Tibial nerve (tissue), 4 donors: ENCODE data around the gene TRIM17. TPM values are rescaled to one million over a fixed set of nuclear protein-coding genes. Genes with fewer than 3 reads are reported as not detected.
A peak's percentile ranks its signal among the peaks of the same experiment; 100 is the strongest.

ENCODE experiments used
- DNase-seq, 2 donors: peaks; one replicate each; pipeline ENCODE4 v3.0.0-alpha.2; 2019; ENCODE audit warnings: low spot score in 2 of 2
- H3K27ac ChIP-seq, 4 donors: fragments of 200-600 bp; sonication (generic) in 3 of 4; one replicate each; pipeline ENCODE4 v1.5.1; 2017 to 2019; ENCODE audit warnings: mild to moderate bottlenecking in 1 of 4
- H3K27me3 ChIP-seq, 2 donors: fragments of 200-600 bp; sonication (generic) in 1 of 2; one replicate each; pipeline versions ENCODE4 v1.5.1 to v1.6.0; 2017 to 2019
- H3K36me3 ChIP-seq, 3 donors: fragments of 200-600 bp; sonication (generic); one replicate each; pipeline ENCODE4 v1.5.1; 2018 to 2019
- H3K4me1 ChIP-seq, 4 donors: fragments of 200-600 bp; sonication (generic) in 3 of 4; one replicate each; pipeline ENCODE4 v1.5.1; 2017 to 2019
- H3K4me3 ChIP-seq, 4 donors: fragments of 200-600 bp; sonication (generic) in 3 of 4; one replicate each; pipeline ENCODE4 v1.5.1; 2017 to 2019; ENCODE audit warnings: mild to moderate bottlenecking in 1 of 4, moderate library complexity in 1 of 4
- H3K9me3 ChIP-seq, 4 donors: fragments of 200-600 bp; sonication (generic) in 3 of 4; one replicate each; pipeline ENCODE4 v1.5.1; 2017 to 2019
- EP300 ChIP-seq, 2 donors: sonication (generic); formaldehyde crosslinking; IDR thresholded peaks; one replicate each; pipeline ENCODE4 v1.6.1; 2017; ENCODE audit warnings: antibody characterized with exemption in 2 of 2, mild to moderate bottlenecking in 1 of 2
- POLR2A ChIP-seq, 2 donors: fragments of 450-650 bp; IDR thresholded peaks; one replicate each; pipeline ENCODE4 v1.6.1; 2017; ENCODE audit warnings: antibody characterized with exemption in 2 of 2, mild to moderate bottlenecking in 2 of 2, moderate library complexity in 2 of 2
- WGBS, 2 donors: methylation state at CpG; one replicate each; pipeline ENCODE4 v1.1.5; 2018; 5-methylcytosine and 5-hydroxymethylcytosine counted together
- total RNA-seq, 4 donors: library from RNA; depleted of rRNA; stranded (reverse); fragments of >200 nt; gene quantifications; one replicate each; pipeline ENCODE4 v1.1.0, GENCODE V29; 2016
- TF ChIP-seq, protein P1 (sequence below), 5 experiments: fragments of 200-600 bp in 3 of 5; fragments of 450-650 bp in 2 of 5; sonication (generic) in 3 of 5; IDR thresholded peaks; one replicate each; pipeline ENCODE4 v1.5.1; 2016 to 2019; ENCODE audit warnings: antibody characterized with exemption in 5 of 5, mild to moderate bottlenecking in 3 of 5, moderate library complexity in 2 of 5

The TRIM17 gene
- total RNA-seq, 4 donors from 2014 or later, result 0.63 to 4.2 (median 1.4) TPM; not detected in 1

DNA sequence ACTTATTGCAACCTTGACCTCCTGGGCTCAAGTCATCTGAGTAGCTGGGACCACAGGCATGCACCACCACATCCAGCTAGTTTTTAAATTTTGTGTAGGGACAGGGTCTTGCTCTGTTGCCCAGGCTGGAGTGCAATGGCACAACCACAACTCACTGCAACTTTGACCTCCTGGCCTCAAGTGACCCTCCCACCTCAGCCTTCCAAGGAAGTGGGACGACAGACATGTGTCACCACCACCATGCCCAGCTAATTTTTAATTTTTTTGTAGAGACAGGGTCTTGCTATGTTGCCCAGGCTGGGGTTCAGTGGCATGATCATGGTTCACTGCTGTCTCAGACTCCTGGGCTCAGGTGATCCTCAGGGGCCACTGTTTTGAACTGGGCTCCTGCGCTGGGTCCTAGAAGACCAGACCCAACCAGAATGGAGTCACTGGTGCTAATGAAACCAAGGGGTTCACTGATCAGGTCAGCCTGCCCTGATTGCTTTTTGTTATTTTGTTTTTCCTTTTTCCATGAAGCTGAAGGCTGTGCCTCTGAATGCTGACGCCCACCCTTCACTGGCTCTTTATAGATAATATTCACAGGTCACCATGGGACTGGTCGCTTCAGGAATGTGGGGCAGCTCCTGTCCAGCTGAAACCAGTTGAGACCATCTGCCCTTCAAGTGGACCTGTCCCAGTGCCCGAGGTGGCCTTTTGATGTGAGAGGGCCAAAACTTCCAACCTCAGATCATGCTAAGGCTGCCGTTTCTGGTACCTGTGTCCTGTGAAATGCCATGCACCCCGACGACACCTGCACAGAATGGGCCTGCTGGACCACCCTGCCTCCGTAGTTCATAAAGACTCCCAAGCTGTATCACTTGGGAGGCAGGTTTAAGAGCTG is 4.9 kb downstream of the TRIM17 start:
- Histone ChIP-seq H3K9me3 (no peaks in the 10 kb centered on the region), H3K27ac (no peak overlapping the region), H3K4me1 (peaks cover 0 to 53% (median 19%) of the 10 kb centered on the region in 4 donors), H3K27me3 (peaks cover 0 to 16% of the 10 kb centered on the region in 2 donors), H3K36me3 (peaks cover 0 to 13% (median 0%) of the 10 kb centered on the region in 3 donors), H3K4me3 (no peak overlapping the region)
- WGBS, 2 donors, result 82 to 90% methylated on average over 6 to 9 of the region's 9 CpGs
- DNase-seq, result no peak
- TF ChIP-seq POLR2A (IDR thresholded peaks at IDR 0.05), result no peak
- TF ChIP-seq, protein P1, sequence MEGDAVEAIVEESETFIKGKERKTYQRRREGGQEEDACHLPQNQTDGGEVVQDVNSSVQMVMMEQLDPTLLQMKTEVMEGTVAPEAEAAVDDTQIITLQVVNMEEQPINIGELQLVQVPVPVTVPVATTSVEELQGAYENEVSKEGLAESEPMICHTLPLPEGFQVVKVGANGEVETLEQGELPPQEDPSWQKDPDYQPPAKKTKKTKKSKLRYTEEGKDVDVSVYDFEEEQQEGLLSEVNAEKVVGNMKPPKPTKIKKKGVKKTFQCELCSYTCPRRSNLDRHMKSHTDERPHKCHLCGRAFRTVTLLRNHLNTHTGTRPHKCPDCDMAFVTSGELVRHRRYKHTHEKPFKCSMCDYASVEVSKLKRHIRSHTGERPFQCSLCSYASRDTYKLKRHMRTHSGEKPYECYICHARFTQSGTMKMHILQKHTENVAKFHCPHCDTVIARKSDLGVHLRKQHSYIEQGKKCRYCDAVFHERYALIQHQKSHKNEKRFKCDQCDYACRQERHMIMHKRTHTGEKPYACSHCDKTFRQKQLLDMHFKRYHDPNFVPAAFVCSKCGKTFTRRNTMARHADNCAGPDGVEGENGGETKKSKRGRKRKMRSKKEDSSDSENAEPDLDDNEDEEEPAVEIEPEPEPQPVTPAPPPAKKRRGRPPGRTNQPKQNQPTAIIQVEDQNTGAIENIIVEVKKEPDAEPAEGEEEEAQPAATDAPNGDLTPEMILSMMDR (IDR thresholded peaks at IDR 0.05), result no peak
- no peak for TF ChIP-seq EP300 (IDR thresholded peaks at IDR 0.05)

DNA sequence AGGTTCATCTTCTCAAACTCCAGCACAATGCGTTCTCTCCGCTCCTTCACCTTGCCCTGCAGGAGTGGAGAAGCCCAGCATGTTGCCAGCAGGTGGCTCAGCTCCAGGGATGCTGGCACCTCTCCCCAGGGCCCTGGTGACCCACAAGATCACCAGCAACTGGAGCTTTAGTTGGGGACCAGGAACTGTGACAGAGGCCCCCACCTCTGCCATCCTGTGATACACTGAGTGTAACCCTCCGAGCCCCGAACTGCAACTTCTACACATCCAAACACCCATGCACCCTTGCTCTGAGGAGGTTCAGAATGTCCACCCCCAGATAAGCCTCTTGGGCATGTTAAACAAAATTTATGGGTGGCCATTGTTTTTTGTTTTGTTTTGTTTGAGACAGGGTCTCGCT is 5.5 kb downstream of the TRIM17 start:
- no peak overlapping the region for H3K27ac ChIP-seq
- peaks cover 0 to 9% of the 10 kb centered on the region in 2 donors for H3K27me3 ChIP-seq
- no peaks in the 10 kb centered on the region for H3K9me3 ChIP-seq
- no peak for TF ChIP-seq EP300 (IDR thresholded peaks at IDR 0.05)
- TF ChIP-seq POLR2A (IDR thresholded peaks at IDR 0.05), result no peak
- TF ChIP-seq, protein P1 (IDR thresholded peaks at IDR 0.05), result no peak
- peaks cover 0 to 47% (median 13%) of the 10 kb centered on the region in 4 donors for H3K4me1 ChIP-seq
- peaks cover 0 to 13% (median 0%) of the 10 kb centered on the region in 3 donors for H3K36me3 ChIP-seq
- no peak for DNase-seq
- no peak overlapping the region for H3K4me3 ChIP-seq
- 87 to 89% methylated on average over 5 of the region's 5 CpGs for WGBS, 2 donors

DNA sequence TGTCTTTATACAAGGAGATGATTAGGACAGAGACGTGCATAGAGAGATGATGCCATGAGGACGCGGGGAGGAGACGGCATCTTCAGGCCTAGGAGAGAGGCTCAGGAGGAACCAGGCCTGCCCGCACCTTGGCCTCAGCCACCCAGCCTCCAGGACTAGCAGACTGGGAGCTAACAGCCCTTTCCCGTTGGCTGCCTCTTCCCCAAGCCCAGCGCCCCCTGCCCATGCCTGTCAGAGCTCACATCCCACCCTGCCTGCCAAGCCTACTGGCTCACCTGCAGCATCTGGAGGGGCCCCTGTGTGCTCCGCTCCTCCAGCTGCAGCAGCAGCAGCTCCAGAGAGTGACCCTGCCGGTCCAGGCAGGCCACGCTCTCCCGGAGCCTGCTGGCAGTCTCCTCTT is 6.0 kb downstream of the TRIM17 start:
- H3K9me3 ChIP-seq, result no peaks in the 10 kb centered on the region
- 82 to 86% methylated on average over 8 to 11 of the region's 11 CpGs for WGBS, 2 donors
- H3K36me3 ChIP-seq, result peaks cover 0 to 13% (median 0%) of the 10 kb centered on the region in 3 donors
- DNase-seq, result no peak
- TF ChIP-seq EP300 (IDR thresholded peaks at IDR 0.05), result no peak
- TF ChIP-seq POLR2A (IDR thresholded peaks at IDR 0.05), result no peak
- TF ChIP-seq, protein P1 (IDR thresholded peaks at IDR 0.05), result no peak
- peaks cover 0 to 5% of the 10 kb centered on the region in 2 donors for H3K27me3 ChIP-seq
- H3K4me3 ChIP-seq, result no peak overlapping the region
- peak overlapping the region in 2 of 4 donors; percentile 64 to 69 for H3K27ac ChIP-seq
- H3K4me1 ChIP-seq, result peaks cover 0 to 46% (median 11%) of the 10 kb centered on the region in 4 donors

DNA sequence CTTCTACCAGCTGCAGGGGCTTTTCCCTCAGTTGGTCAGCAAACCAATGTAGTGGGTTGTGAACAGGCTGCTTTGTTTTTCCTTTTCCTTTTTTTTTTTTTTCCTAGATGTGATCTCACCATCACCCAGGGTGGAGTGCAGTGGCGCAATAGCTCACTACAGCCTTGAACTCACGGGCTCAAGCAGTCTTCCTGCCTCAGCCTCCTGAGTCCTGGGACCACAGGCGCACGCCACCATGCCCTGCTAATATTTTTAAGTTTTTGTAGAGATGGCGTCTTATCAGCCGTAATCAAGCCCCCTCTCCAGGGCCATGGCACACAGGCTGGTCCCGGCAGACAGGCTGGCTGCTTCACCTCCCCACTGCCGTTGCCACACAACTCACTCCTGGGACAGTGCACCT is 6.6 kb downstream of the TRIM17 start:
- WGBS, 2 donors, result 68 to 72% methylated on average over 8 of the region's 8 CpGs
- Histone ChIP-seq H3K27me3 (no peaks in the 10 kb centered on the region), H3K4me1 (peaks cover 0 to 46% (median 18%) of the 10 kb centered on the region in 4 donors), H3K36me3 (peaks cover 0 to 13% (median 0%) of the 10 kb centered on the region in 3 donors), H3K27ac (peak overlapping the region in 2 of 4 donors; percentile 69 to 70), H3K9me3 (no peaks in the 10 kb centered on the region), H3K4me3 (no peak overlapping the region)
- DNase-seq, result peak in 1 of 2 donors; percentile 33
- TF ChIP-seq EP300 (IDR thresholded peaks at IDR 0.05), result peak in 1 of 2 donors; percentile 17
- TF ChIP-seq POLR2A (IDR thresholded peaks at IDR 0.05), result no peak

DNA sequence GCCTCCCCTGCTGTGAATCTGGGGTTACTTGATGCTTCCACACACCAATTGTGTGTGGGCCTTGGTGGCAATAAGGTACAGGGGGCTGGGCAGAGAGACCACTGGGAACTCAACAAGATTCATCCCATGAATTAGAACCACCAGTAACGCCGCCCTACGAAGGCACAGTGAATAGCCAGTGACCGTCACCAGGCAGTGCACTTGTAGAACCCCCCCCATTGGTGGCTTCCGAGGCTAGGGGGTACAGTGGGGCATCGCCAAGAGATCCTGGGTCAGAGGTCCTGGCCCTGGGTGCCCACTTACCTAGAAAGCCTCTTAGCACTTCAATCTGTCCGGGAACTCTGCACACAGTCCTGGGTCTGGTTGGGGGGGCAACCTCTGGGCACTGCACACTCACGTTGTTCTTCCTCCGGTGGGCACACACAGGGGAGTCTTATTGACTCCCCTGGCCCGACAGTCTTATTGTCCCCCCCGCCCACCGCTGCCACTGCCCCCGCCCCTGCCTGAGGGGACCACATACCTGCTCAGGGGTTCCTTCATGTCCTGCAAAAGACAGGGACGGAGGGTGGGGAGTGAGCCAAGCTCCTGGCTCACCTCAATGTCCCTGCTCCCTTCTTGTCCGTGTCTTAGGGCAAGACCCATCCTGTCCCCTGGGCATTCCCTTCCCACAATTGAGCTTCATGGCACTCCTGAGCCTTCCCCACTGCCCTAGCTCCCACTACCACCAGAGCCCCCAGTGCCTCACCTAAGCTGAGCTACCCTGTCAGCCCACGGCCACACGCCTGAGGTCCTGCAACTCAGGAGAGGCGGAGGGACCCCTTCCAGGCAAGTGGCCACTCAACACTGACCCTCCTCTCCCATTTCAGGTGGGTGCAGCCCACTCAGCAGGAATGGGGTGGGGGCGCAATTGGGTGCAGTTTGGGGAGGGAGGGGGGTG is 7.5 kb downstream of the TRIM17 start:
- Histone ChIP-seq H3K4me3 (no peak overlapping the region), H3K27me3 (no peaks in the 10 kb centered on the region), H3K9me3 (no peaks in the 10 kb centered on the region), H3K27ac (peak overlapping the region in 2 of 4 donors; percentile 69 to 70), H3K4me1 (peaks cover 0 to 53% (median 26%) of the 10 kb centered on the region in 4 donors), H3K36me3 (peaks cover 0 to 13% (median 0%) of the 10 kb centered on the region in 3 donors)
- DNase-seq, result no peak
- 84 to 86% methylated on average over 13 to 19 of the region's 19 CpGs for WGBS, 2 donors
- TF ChIP-seq, protein P1 (IDR thresholded peaks at IDR 0.05), result no peak
- no peak for TF ChIP-seq EP300 (IDR thresholded peaks at IDR 0.05)
- no peak for TF ChIP-seq POLR2A (IDR thresholded peaks at IDR 0.05)
